ENCODE results near the gene STK33. TPM values are rescaled to one million over a fixed set of nuclear protein-coding genes. Genes with fewer than 3 reads are reported as not detected.

STK33 gene
- total and polyA plus RNA-seq, 2 of the 13 experiments (the other 11 are each of a cell fraction or from before 2014, with no cell fraction given), result 2.7 to 12.6 TPM

- CTCF ChIA-PET (ENCODE audit: low intra/inter-chr PET ratio, low total read pairs), result no interaction called here
- POLR2A ChIA-PET, result no interaction called here
- TF ChIP-seq ZSCAN9 (CRISPR knock-in tag; IDR thresholded peaks at IDR 0.05; ENCODE audit: borderline replicate concordance), result no peak
- no peak for TF ChIP-seq PPARG (CRISPR knock-in tag; conservative IDR thresholded peaks at IDR 0.05)
- no peak for TF ChIP-seq ZNF274 (CRISPR knock-in tag; IDR thresholded peaks at IDR 0.05)
- no peak for TF ChIP-seq RARA (CRISPR knock-in tag; IDR thresholded peaks at IDR 0.05)
- TF ChIP-seq MNT (IDR thresholded peaks at IDR 0.05), result no peak
- no peak for TF ChIP-seq ZNF749 (CRISPR knock-in tag; IDR thresholded peaks at IDR 0.05; ENCODE audit: borderline replicate concordance)
- TF ChIP-seq ZNF407 (CRISPR knock-in tag; IDR thresholded peaks at IDR 0.05; ENCODE audit: not compliant biosample characterization), result no peak
- no peak for TF ChIP-seq PHF20 (CRISPR knock-in tag; IDR thresholded peaks at IDR 0.05)
- TF ChIP-seq MBNL3 (CRISPR knock-in tag; conservative IDR thresholded peaks at IDR 0.05), result no peak
- TF ChIP-seq REST (IDR thresholded peaks at IDR 0.05; ENCODE audit: borderline replicate concordance in 1 of 2, low read depth in 1 of 2, low read length in 2 of 2), result no peak
- TF ChIP-seq CREBL2 (CRISPR knock-in tag; IDR thresholded peaks at IDR 0.05; ENCODE audit: borderline replicate concordance), result no peak
- no peak for TF ChIP-seq ZNF138 (CRISPR knock-in tag; IDR thresholded peaks at IDR 0.05; ENCODE audit: low read depth)
Observed at GRCh38 chr11:8351223-8351622, 242.8 kb downstream of the STK33 start.

More at GRCh38 chr11:8351223-8351622, 242.8 kb downstream of the STK33 start:
- no peak overlapping the region for H3K9ac ChIP-seq (ENCODE audit: insufficient read depth, low read depth, low read length)
- H3K4me1 ChIP-seq (ENCODE audit: insufficient read depth, low read length), result no peaks in the 10 kb centered on the region
- H2AFZ ChIP-seq (ENCODE audit: low read length), result no peak overlapping the region
- FAIRE-seq (no peak), ATAC-seq (no peak), DNase-seq (ENCODE audit: low spot score) (no peak)
- no peaks in the 10 kb centered on the region for H4K20me1 ChIP-seq (ENCODE audit: insufficient read depth, low read length)
- BruUV-seq (replicated peaks), result no TSS peak
- H3K27me3 ChIP-seq (ENCODE audit: control insufficient read depth in 1 of 2, insufficient read depth in 2 of 2, low read length in 2 of 2), result peaks cover 2 to 42% of the 10 kb centered on the region in 2 experiments
- H3K27ac ChIP-seq (ENCODE audit: extremely low read length, insufficient read depth, low read length), result no peak overlapping the region
- intact Hi-C loops (cut with micrococcal nuclease; ENCODE audit: unreplicated experiment), result no loop called here
- no peak overlapping the region for H3K4me2 ChIP-seq (ENCODE audit: low read depth, low read length)
- H3K36me3 ChIP-seq (replicated peaks in 1 of 2; ENCODE audit: control insufficient read depth in 1 of 2, insufficient read depth in 2 of 2, low read length in 2 of 2), result no peaks in the 10 kb centered on the region
- no peaks in the 10 kb centered on the region for H3K9me3 ChIP-seq (ENCODE audit: low read length)
- in situ Hi-C loops (cut with HindIII; ENCODE audit: extremely low pct_ligation_motif_present, low pct_unique_long_range_greater_than_20kb), result no loop called here
- WGBS (ENCODE audit: low lambda C conversion rate), result 17% methylated on average over 8 of the region's 8 CpGs
- no peak overlapping the region for H3K4me3 ChIP-seq (replicated peaks in 1 of 3; ENCODE audit: insufficient read depth in 1 of 3, low read depth in 2 of 3, low read length in 3 of 3)
- H3K79me2 ChIP-seq (ENCODE audit: insufficient read depth, low read length), result no peaks in the 10 kb centered on the region
